Naive B cell (primary cell): ENCODE results near the gene ATAD3B. TPM values are rescaled to one million over a fixed set of nuclear protein-coding genes. Genes with fewer than 3 reads are reported as not detected.
A peak's percentile ranks its signal among the peaks of the same experiment; 100 is the strongest.

Experiments used
- ATAC-seq, 2 donors: fragments of 150-1000 bp; cut with Tn5 transposase; 2 replicates each; pipeline ENCODE4 v1.10.0; 2021; ENCODE audit warnings: low read depth in 2 of 2, mild to moderate bottlenecking in 2 of 2, moderate library complexity in 2 of 2
- DNase-seq: peaks from one replicate; pipeline ENCODE4 v3.0.0; 2022
- H3K27ac Mint-ChIP-seq, 6 donors: one replicate each; pipeline ENCODE4 v1.8.0; 2020 to 2022; ENCODE audit warnings: mild to moderate bottlenecking in 6 of 6, mixed read lengths in 6 of 6, moderate library complexity in 5 of 6, inconsistent platforms in 2 of 6
- H3K27me3 Mint-ChIP-seq, 3 donors: one replicate each; pipeline ENCODE4 v1.8.0; 2021 to 2022; ENCODE audit warnings: mixed read lengths in 3 of 3, mild to moderate bottlenecking in 1 of 3
- H3K36me3 Mint-ChIP-seq, 2 donors: one replicate each; pipeline ENCODE4 v1.8.0; 2020 to 2022; ENCODE audit warnings: mixed read lengths in 2 of 2, inconsistent platforms in 1 of 2, mild to moderate bottlenecking in 1 of 2
- H3K4me1 Mint-ChIP-seq, 3 donors: one replicate each; pipeline ENCODE4 v1.8.0; 2020 to 2022; ENCODE audit warnings: mixed read lengths in 3 of 3, inconsistent platforms in 1 of 3, mild to moderate bottlenecking in 1 of 3, moderate library complexity in 1 of 3
- H3K4me3 Mint-ChIP-seq, 8 donors: one replicate each; pipeline ENCODE4 v1.8.0; 2020 to 2022; ENCODE audit warnings: mild to moderate bottlenecking in 8 of 8, mixed read lengths in 8 of 8, moderate library complexity in 8 of 8, inconsistent platforms in 2 of 8
- H3K9me3 Mint-ChIP-seq, 7 donors: one replicate each; pipeline ENCODE4 v1.8.0; 2020 to 2022; ENCODE audit warnings: mixed read lengths in 7 of 7, mild to moderate bottlenecking in 5 of 7, inconsistent platforms in 2 of 7, moderate library complexity in 1 of 7
- polyA plus RNA-seq, 6 donors: library from polyadenylated mRNA; unstranded; fragments of 300-500 nt; fragmentation: Illumina TruSeq; gene quantifications; one replicate each; pipeline ENCODE4 v1.2.3, GENCODE V29; 2021; ENCODE audit warnings: low read depth in 6 of 6

Gene ATAD3B, protein sequence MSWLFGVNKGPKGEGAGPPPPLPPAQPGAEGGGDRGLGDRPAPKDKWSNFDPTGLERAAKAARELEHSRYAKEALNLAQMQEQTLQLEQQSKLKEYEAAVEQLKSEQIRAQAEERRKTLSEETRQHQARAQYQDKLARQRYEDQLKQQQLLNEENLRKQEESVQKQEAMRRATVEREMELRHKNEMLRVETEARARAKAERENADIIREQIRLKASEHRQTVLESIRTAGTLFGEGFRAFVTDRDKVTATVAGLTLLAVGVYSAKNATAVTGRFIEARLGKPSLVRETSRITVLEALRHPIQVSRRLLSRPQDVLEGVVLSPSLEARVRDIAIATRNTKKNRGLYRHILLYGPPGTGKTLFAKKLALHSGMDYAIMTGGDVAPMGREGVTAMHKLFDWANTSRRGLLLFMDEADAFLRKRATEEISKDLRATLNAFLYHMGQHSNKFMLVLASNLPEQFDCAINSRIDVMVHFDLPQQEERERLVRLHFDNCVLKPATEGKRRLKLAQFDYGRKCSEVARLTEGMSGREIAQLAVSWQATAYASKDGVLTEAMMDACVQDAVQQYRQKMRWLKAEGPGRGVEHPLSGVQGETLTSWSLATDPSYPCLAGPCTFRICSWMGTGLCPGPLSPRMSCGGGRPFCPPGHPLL
- 10 to 100 TPM in 1 of 6 donors, 1 to 10 TPM in 3, under 1 TPM in 2; 0.20 to 10.2 (median 2.9) TPM for polyA plus RNA-seq

DNA sequence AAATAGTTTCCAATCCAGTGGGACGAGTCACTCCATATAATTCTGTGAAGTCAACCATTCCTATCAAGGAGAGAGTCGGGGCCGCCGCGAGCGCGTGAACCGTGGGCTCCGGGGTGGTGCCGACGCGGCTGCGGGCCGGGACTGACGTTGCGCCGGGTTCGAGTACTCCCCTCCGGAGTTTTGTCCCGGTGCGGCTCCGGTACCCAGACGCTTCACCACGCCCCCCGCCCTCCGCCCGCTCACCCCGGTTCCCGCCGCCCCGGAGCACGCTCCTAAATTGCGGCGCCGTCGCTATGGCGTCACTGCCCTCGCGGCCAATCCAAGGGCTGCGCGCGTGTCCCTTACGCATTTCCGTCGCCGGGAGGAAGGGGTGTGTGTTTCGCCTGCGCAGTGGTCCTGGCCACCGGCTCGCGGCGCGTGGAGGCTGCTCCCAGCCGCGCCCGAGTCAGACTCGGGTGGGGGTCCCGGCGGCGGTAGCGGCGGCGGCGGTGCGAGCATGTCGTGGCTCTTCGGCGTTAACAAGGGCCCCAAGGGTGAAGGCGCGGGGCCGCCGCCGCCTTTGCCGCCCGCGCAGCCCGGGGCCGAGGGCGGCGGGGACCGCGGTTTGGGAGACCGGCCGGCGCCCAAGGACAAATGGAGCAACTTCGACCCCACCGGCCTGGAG lies at the start of gene ATAD3B:
TSS of gene ATAD3B (plus strand) at position 377 of the 664 bp plus-strand sequence. CDS start at position 497, 120 bp downstream.
- Mint-ChIP-seq H3K4me3 (peak within 1 kb of the TSS; percentile 82 to 97 (median 92)), H3K27ac (peak within 1 kb of the TSS; percentile 67 to 97 (median 93)), H3K9me3 (no peaks in the 10 kb centered on the region), H3K27me3 (no peaks in the 10 kb centered on the region), H3K4me1 (peaks cover 12 to 38% (median 35%) of the 10 kb centered on the region in 3 donors), H3K36me3 (no peaks in the 10 kb centered on the region)
- DNase-seq (peak; percentile 88), ATAC-seq (peak; percentile 94 to 95)

DNA sequence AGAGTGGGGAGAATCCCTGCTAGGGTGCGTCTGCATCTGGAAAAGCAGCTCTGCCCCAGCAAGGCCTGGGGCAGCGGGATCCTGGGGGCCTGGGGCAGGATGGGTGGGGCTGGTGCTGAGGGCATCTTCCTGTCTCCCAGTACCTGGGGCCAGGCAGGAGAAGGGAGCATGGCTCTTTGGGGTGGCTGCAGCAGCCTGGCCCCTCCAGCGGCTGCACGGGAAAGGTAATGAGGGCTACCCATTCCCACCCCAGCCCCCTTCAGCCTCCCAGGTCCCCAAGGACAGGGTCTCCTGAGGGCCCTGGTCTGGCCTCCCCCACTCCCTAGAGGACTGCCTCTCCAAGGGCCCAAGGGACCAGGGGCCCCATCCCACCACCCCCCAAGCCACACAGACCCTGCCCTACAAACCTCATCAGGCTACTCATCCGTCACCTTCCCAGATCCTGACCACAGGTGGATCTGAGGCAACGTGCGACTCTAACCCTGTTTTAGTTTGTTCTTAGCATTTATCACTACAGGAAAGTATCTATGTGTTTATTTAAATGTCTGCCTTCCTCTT lies 49.6 kb upstream of the ATAD3B start:
- Mint-ChIP-seq H3K36me3 (no peaks in the 10 kb centered on the region), H3K27ac (no peak overlapping the region), H3K9me3 (no peaks in the 10 kb centered on the region), H3K4me3 (no peak overlapping the region), H3K4me1 (peaks cover 5 to 15% (median 9%) of the 10 kb centered on the region in 3 donors), H3K27me3 (peaks cover 14 to 54% (median 35%) of the 10 kb centered on the region in 3 donors)
- DNase-seq (no peak), ATAC-seq (no peak)

DNA sequence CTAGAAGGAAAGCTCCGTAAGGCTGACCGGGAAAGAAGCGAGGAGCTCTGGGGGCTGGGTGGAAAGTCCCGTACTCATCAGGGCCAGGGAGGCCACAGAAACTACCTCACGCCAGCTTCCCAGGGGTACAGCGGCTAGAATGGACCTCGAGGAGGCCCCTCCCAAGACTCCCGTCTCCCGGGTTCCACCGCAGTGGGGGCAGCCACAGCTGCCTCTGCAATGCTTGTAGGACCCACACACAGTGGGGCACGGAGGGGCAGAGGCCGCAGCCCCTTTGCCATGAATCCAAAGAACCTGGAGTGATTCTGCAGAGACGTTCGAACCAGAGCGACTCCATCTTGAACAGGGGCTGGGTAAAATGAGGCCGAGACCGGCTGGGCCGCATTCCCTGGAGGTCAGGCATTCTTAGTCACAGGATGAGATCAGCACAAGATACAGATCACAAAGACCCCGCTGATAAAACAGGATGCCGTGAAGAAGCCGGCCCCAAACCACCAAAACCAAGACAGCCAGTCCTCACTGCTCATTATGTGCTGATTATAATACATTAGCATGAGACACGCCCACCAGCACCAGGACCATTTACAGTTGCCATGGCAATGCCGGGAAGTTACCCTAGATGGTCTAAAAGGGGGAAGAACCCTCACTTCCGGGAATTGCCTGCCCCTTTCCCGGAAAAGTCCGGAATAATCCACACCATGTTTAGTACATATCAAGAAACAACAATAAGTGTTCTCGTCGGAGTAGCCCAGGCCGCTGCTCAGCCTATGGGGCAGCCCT lies 48.9 kb upstream of the ATAD3B start:
- H3K4me1 Mint-ChIP-seq: peaks cover 5 to 15% (median 10%) of the 10 kb centered on the region in 3 donors
- no peaks in the 10 kb centered on the region for H3K9me3 Mint-ChIP-seq
- H3K4me3 Mint-ChIP-seq: no peak overlapping the region
- DNase-seq (no peak), ATAC-seq (no peak)
- H3K27me3 Mint-ChIP-seq: peaks cover 14 to 54% (median 35%) of the 10 kb centered on the region in 3 donors
- H3K27ac Mint-ChIP-seq: no peak overlapping the region
- no peaks in the 10 kb centered on the region for H3K36me3 Mint-ChIP-seq

DNA sequence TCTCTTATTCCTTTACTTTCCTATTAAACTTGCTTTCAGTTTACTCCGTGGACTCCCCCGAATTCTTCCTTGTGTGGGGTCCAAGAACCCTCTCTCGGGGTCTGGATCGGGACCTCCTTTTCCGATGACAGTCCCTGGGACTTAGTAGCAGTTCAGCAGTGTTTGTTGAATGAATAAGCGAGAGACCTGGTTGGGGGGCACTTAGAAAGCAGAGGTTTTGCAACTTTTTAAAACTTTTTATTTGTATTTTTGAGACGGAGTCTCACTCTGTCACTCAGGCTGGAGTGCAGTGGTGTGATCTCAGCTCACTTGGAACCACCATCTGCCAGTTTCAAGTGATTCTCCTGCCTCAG lies 48.3 kb upstream of the ATAD3B start:
- ATAC-seq (no peak), DNase-seq (no peak)
- Mint-ChIP-seq H3K27me3 (peaks cover 15 to 55% (median 37%) of the 10 kb centered on the region in 3 donors), H3K36me3 (no peaks in the 10 kb centered on the region), H3K9me3 (no peaks in the 10 kb centered on the region), H3K4me3 (no peak overlapping the region), H3K4me1 (peaks cover 5 to 16% (median 9%) of the 10 kb centered on the region in 3 donors), H3K27ac (no peak overlapping the region)

DNA sequence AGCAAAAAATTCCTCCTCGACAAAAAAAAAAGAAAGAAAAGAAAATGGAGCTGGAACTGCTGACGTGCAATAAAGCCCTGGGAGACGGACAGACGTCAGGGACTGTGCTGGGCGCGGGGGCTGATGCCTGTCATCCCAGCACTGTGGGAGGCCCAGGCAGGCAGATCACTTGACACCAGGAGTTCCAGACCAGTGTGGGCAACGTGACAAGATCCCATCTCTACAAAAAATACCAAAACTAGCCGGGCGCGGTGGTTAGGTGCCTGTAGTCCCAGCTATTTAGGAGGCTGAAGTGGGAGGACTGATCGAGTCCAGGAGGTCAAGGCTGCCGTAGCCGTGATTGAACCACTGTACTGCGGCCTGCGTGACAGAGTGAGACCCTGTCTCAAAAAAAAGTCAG lies 46.9 kb upstream of the ATAD3B start:
- peak overlapping the region in 1 of 8 donors; percentile 34 for H3K4me3 Mint-ChIP-seq

DNA sequence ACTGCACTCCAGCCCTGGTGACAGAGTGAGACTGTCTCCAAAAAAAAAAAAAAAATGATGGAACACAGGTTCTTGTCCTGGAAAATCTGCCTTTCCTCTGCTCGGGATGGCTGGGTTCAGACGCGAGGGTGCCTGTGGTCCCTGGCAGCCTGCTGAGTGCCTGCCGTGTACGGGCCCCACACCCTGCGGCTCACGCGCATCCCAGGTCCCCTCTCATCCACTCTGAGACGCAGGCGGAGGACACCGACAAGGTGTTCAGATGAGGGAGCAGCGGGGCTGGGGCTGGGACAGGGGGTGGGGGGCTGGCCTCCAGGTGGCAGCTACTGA lies 46.2 kb upstream of the ATAD3B start:
- H3K27me3 Mint-ChIP-seq: peaks cover 19 to 77% (median 52%) of the 10 kb centered on the region in 3 donors

More for the DNA sequence above, 46.9 kb upstream of the ATAD3B start:
- Mint-ChIP-seq H3K27ac (no peak overlapping the region), H3K27me3 (peaks cover 19 to 70% (median 48%) of the 10 kb centered on the region in 3 donors), H3K36me3 (no peaks in the 10 kb centered on the region), H3K4me1 (peaks cover 6 to 15% (median 9%) of the 10 kb centered on the region in 3 donors), H3K9me3 (peaks cover 0 to 4% (median 0%) of the 10 kb centered on the region in 7 donors)
- DNase-seq (no peak), ATAC-seq (no peak)

DNA sequence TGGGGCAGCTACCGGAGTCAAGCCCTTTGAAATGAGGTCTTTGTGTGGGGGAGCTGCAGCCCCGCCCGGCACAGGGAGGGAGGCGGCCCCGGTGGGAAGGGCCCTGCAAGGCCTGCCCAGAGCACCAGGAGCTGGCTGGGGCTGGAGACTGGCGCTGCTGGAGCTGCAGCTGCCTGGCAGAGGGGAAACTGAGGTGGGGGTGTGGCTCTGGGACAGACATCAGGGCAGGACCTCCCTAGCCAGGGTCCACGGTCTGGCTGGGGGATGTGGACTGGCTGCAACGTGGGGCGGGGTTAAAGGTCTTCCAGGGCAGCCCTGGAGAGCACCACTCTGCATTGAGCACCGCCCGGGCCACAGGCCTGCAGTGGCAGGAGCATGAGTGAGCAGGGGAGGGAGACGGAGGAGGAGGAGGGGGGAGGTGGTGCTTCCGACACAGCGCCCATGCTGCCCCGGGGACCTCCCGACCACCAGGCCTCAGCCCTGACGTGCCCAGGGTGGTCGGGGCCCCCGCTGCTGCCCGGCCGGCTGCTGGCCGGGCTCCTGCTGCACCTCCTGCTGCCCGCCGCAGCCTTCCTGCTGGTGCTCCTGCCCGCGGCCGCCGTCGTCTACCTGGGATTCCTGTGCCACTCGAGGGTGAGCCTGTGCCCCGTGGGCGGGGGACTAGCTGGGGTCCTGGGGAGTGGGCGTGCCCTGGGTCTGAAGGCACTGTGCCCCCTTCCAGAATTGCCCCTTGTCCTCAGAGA lies 45.6 kb upstream of the ATAD3B start:
- Mint-ChIP-seq H3K36me3 (no peaks in the 10 kb centered on the region), H3K4me3 (peak overlapping the region in 2 of 8 donors; percentile 9 to 33), H3K27me3 (peaks cover 19 to 75% (median 47%) of the 10 kb centered on the region in 3 donors), H3K27ac (peak overlapping the region in 1 of 6 donors; percentile 88), H3K4me1 (peaks cover 5 to 10% (median 6%) of the 10 kb centered on the region in 3 donors), H3K9me3 (peaks cover 0 to 4% (median 0%) of the 10 kb centered on the region in 7 donors)
- no peak for DNase-seq
- no peak for ATAC-seq

More for the DNA sequence above, 46.2 kb upstream of the ATAD3B start:
- no peak overlapping the region for H3K27ac Mint-ChIP-seq
- H3K36me3 Mint-ChIP-seq: no peaks in the 10 kb centered on the region
- no peak overlapping the region for H3K4me3 Mint-ChIP-seq
- no peak for DNase-seq
- ATAC-seq: no peak
- H3K4me1 Mint-ChIP-seq: peaks cover 6 to 15% (median 9%) of the 10 kb centered on the region in 3 donors
- H3K9me3 Mint-ChIP-seq: peaks cover 0 to 4% (median 0%) of the 10 kb centered on the region in 7 donors

DNA sequence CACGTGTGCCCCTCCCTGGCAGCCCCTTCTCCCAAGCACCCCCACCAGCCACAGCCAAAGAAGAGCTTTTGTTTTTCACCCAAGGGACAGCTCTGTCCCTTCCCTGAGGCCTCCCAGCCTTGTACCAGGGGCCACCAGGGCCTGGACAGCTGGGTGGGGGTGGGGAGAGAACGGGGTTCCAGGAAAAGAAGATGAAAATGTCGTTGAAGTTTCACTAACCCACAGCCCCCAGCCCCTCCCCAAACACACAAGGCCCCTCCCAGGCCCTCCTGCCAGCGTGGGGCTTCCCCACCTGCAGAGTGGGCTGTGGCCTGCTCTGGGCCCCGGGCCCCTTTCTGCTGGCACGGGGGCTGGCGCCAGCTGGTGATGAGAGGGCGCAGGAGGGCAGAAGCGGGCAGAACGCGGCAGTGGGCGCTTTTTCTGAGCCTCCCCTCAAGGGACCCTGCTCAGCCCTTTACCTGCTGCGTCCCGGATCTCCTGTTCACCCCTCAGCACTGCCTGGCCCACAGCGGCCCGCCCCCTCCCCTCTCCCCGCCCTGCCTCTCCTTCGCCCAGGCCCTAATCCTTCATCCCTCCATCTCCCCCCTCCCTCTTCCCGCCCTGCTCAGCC lies 45.0 kb upstream of the ATAD3B start:
- H3K4me1 Mint-ChIP-seq: peaks cover 4 to 8% (median 6%) of the 10 kb centered on the region in 3 donors
- H3K27me3 Mint-ChIP-seq: peaks cover 19 to 73% (median 44%) of the 10 kb centered on the region in 3 donors
- peaks cover 0 to 4% (median 0%) of the 10 kb centered on the region in 7 donors for H3K9me3 Mint-ChIP-seq
- peak; percentile 47 to 61 for ATAC-seq
- no peak for DNase-seq
- no peaks in the 10 kb centered on the region for H3K36me3 Mint-ChIP-seq
- peak overlapping the region in 1 of 8 donors; percentile 9 for H3K4me3 Mint-ChIP-seq
- peak overlapping the region in 1 of 6 donors; percentile 88 for H3K27ac Mint-ChIP-seq

DNA sequence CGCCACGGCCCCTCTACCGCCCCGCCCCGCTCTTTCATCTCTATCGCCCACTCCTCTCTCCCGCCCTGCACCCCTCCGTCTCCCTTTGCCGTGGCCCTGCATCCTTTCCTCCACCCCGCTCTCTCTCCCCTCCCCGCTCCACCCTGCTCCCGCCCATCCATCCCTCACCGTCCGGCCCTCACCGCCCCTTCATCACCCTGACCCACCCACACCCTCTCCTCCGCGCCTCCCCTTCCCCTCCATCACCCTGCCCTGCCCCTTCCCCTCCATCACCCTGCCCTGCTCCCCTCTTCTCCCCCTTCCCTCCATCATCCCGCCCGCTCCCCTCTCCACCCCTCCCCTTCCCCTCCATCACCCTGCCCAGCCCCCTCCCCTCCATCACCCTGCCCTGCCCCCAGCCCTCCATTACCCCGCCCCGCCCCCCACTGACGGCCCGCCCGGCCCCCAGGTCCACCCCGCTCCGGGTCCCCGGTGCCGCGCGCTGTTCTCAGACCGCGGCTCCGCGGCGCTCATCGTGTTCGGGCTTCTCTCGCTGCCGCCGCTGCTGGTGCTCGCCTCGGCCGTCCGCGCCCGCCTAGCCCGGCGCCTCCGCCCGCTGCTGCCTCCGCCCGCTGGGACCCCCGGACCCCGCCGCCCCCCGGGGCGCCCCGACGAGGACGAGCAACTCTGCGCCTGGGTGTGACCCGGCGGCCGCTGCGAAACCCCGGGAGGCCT lies 44.3 kb upstream of the ATAD3B start:
- no peak overlapping the region for H3K4me3 Mint-ChIP-seq
- peaks cover 0 to 4% (median 0%) of the 10 kb centered on the region in 7 donors for H3K9me3 Mint-ChIP-seq
- peak in 1 of 2 donors; percentile 12 for ATAC-seq
- H3K4me1 Mint-ChIP-seq: peaks cover 4 to 8% (median 6%) of the 10 kb centered on the region in 3 donors
- H3K27me3 Mint-ChIP-seq: peaks cover 19 to 75% (median 41%) of the 10 kb centered on the region in 3 donors
- no peaks in the 10 kb centered on the region for H3K36me3 Mint-ChIP-seq
- no peak overlapping the region for H3K27ac Mint-ChIP-seq
- DNase-seq: no peak

DNA sequence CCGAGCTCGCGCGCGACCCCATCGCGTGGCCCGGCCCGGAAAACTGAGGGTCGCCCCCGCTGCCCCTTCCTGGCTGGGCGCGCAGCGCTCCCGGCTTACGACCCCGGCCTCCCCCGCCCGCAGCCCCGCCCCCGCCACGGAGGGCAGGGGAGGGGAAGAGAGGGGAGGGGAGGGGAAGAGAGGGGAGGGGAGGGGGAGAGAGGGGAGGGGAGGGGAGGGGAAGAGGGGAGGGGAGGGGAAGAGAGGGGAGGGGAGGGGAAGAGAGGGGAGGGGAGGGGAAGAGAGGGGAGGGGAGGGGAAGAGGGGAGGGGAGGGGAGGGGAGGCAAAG lies 43.8 kb upstream of the ATAD3B start:
- no peak overlapping the region for H3K4me3 Mint-ChIP-seq
- H3K9me3 Mint-ChIP-seq: peaks cover 0 to 4% (median 0%) of the 10 kb centered on the region in 7 donors
- DNase-seq (no peak), ATAC-seq (no peak)
- H3K4me1 Mint-ChIP-seq: peaks cover 4 to 8% (median 6%) of the 10 kb centered on the region in 3 donors
- peaks cover 17 to 75% (median 40%) of the 10 kb centered on the region in 3 donors for H3K27me3 Mint-ChIP-seq
- H3K36me3 Mint-ChIP-seq: no peaks in the 10 kb centered on the region
- H3K27ac Mint-ChIP-seq: no peak overlapping the region

DNA sequence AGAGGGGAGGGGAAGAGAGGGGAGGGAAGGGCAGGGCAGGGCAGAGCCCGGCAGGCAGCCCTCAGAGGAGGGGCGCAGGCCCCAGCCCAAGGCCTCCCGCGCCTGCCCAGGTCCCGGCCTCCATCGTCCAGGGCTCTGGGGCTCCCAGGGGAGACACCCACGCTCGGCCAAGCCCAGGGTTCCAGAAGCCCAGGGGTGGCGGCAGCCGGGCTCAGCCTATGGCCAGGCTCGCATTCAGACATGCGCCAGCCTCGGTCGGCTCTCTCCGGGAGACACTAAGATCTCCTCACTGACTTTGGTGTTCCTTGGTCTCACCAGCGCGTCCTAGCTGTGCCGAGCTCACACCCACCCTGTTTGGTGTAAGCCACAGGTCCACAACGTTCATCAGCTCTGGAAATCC lies 43.4 kb upstream of the ATAD3B start:
- no peak for ATAC-seq
- H3K4me3 Mint-ChIP-seq: peak overlapping the region in 5 of 8 donors; percentile 36 to 66 (median 53)

More for the DNA sequence above, 43.4 kb upstream of the ATAD3B start:
- Mint-ChIP-seq H3K36me3 (no peaks in the 10 kb centered on the region), H3K9me3 (peaks cover 0 to 4% (median 0%) of the 10 kb centered on the region in 7 donors), H3K27me3 (peaks cover 13 to 75% (median 36%) of the 10 kb centered on the region in 3 donors), H3K4me1 (peaks cover 4 to 8% (median 6%) of the 10 kb centered on the region in 3 donors), H3K27ac (peak overlapping the region in 1 of 6 donors; percentile 92)
- no peak for DNase-seq
